GM19025 (cell line): Measurements from ENCODE around the gene SPNS3.

Source experiments
- ATAC-seq: cut with Tn5 transposase; IDR thresholded peaks from one replicate; pipeline ENCODE4 v1.9.1; 2021; ENCODE audit warnings: mild to moderate bottlenecking, low read depth, moderate library complexity; ENCODE audit not compliant: unreplicated experiment

SPNS3 gene

GRCh38 chr17:4433515-4434031, at the start of gene SPNS3:
Gene SPNS3, plus strand, starts transcription at chr17:4433940. Its CDS starts 28 bp downstream, at chr17:4433968.
- no peak for ATAC-seq

- no peak for ATAC-seq
These were observed 47.3 kb upstream of the SPNS3 start for GRCh38 chr17:4386406-4386805.

DNA sequence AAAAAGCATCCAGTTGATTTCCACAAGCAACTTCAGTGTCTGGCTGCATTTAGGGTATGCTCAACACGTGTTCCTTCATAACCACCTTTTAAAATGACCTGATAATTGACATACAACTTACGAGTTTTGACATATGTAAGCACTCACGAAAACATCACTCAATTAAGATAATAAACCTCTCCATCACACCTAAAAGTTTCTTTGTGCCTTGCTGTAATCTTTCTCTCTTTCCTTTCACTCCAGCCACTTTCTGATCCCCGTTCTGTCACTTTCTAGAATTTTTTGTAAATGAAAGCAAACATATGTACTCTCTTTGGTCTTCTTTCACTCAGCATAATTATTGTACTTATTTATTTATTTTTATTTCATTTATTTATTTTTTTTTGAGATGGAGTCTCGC, 46.6 kb upstream of the SPNS3 start:
- no peak for ATAC-seq

- ATAC-seq = no peak
These were observed 44.7 kb upstream of the SPNS3 start for GRCh38 chr17:4389079-4389478.

DNA sequence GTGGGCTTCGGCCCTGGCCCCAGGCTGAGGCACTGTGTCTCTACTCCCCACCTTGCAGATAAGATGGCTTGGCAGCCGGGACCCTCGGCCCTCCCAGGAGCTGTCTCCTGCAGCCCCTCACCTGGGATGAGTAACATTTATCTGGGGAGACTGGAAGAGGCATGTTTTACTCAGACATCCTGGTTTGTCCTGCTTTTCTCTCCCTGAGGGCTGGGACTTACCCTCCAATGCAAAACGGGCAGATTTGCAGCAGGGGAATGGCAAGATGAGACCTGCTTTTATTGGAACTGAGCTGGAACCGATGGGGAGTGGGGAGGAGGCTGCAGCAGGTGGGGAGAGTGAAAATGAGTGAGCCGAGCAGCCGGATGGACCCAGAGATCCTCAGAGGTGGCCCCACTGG, 39.9 kb upstream of the SPNS3 start:
- no peak for ATAC-seq

GRCh38 chr17:4394208-4395110, 39.3 kb upstream of the SPNS3 start:
- ATAC-seq = no peak

GRCh38 chr17:4395111-4395478, 38.6 kb upstream of the SPNS3 start:
- ATAC-seq = no peak

GRCh38 chr17:4397840-4398239, 35.9 kb upstream of the SPNS3 start:
- ATAC-seq = no peak

GRCh38 chr17:4405038-4405669, 28.6 kb upstream of the SPNS3 start:
- ATAC-seq = no peak

DNA sequence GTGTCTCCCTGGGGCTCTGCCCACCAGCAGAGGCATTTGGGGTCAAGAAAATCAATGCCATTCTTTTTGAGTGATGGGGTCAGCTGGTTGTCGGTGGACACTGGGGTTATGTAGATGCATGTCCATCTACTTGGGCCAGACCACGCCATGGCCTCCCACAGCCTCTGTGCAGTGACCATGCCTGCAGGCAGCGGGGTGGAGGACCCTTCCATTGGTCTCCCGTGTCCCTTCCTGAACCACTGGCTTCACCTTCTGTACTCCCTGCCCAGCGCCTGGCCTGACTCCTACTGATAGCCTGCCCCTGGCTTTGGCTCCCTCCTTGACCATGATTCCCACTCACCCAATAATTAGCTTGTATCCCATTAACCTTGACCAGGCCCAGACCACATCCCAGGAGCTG, 28.0 kb upstream of the SPNS3 start:
- ATAC-seq = no peak

GRCh38 chr17:4406386-4406785, 27.4 kb upstream of the SPNS3 start:
- ATAC-seq = no peak

- no peak for ATAC-seq
These were observed 26.5 kb upstream of the SPNS3 start for GRCh38 chr17:4407216-4407615.

- no peak for ATAC-seq
These were observed 25.9 kb upstream of the SPNS3 start for GRCh38 chr17:4407851-4408250.

DNA sequence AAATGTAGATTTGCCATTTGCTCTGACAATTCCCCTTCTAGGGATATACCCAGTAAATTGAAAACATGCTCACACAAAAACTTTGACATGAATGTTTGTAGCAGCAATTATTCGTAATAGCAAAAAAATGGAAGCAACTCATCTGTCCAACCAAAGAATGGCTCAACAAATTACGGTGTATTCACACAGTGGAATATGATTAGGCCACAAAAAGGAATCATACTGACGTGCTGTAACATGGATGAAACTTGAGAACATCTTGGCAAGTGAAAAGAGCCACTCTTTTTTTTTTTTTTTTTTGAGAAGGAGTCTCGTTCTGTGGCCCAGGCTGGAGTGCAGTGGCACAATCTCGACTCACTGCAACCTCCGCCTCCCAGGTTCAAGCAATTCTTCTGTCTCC, 24.1 kb upstream of the SPNS3 start:
- no peak for ATAC-seq

GRCh38 chr17:4411201-4411600, 22.5 kb upstream of the SPNS3 start:
- no peak for ATAC-seq

- ATAC-seq = no peak
These were observed 20.6 kb upstream of the SPNS3 start for GRCh38 chr17:4412933-4413831.

DNA sequence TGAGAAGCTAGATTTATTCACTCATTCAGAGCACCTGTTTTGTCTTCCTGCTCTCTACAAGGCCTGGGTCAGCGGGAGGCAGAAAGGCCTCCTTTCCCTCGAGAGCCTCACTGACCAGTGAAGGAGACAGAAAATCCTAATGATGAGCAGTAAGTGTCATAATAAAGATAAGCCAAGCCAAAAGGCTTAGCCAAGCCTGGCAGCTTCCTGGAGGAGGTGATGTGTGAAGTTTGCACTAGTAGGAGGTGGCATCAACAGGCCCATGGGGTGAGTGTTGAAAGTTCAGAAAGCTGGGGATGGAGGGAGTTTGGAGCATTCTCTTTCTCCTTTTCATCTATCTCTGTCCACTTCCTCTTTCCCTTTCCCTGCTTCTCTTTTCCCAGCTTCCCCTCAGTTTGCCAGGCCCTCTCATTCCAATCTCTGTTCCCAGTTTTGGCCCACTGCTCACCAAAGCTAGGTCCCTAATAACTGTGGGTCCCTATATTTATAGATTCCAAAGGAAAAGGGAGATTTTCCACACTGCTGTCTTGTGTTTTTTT, 16.5 kb upstream of the SPNS3 start:
- no peak for ATAC-seq

DNA sequence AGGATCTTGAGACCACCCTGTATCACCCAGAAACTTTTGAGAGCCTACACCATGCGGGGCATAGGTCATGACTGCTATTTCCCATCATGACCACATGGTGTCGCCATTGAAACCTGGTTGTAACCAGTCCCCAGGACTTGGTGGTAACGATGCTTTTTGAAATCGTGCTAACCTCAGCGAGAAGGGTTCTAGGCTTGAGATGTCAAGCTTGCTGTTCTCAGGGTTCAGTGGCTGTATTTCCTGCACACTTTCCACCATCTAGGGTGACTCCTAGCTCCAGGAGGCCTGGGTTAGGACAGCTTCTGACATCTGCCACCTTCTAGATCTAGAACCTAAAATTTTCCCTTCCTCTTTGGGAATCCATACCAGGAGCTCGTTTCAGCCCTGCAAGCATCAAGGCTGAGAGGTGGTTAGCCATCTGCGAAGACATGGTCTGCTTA, 13.0 kb upstream of the SPNS3 start:
- ATAC-seq = no peak

GRCh38 chr17:4422864-4423263, 10.9 kb upstream of the SPNS3 start:
- ATAC-seq = no peak

DNA sequence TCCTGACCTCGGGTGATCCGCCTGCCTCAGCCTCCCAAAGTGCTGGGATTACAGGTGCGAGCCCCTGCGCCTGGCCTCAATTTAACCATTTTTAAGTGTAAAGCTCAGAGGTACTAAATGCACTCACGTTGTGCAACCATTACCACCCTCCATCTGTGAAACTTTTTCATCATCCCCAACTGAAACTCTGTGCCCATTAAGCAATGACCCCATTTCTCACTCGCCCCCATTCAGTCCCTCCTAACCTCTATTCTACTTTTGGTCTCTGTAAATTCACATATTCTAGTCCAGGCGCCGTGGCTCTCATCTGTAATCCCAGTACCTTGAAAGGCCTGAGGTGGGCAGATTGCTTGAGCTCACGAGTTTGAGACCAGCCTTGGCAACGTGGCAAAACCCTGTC, 8.3 kb upstream of the SPNS3 start:
- no peak for ATAC-seq
